HG03442 (cell line): ENCODE results near the gene CCNYL1.
"Not testable (repeated sequence)": the region's sequence is repeated elsewhere in the genome, so short reads cannot be mapped to it uniquely, and the experiment has no call there.

Experiments
- ATAC-seq: cut with Tn5 transposase; IDR thresholded peaks from one replicate; pipeline ENCODE4 v1.9.1; 2021; ENCODE audit warnings: mild to moderate bottlenecking, moderate library complexity; ENCODE audit not compliant: unreplicated experiment

Gene CCNYL1

GRCh38 chr2:207734264-207734635 is 22.8 kb downstream of the CCNYL1 start:
- no peak for ATAC-seq

- ATAC-seq, result no peak
Measured at GRCh38 chr2:207734636-207735512, 23.4 kb downstream of the CCNYL1 start.

DNA sequence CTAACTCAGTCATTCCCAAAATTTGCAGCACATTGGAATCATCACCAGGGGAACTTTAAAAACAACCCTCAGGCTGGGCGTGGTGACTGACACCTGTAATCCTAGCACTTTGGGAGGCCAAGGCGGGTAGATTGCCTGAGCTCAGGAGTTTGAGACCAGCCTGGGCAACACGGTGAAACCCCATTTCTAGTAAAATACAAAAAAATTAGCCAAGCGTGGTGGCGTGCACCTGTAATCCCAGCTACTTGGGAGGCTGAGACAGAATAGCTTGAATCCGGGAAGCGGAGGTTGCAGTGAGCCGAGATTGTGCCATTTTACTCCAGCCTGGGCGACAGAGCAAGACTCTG is 24.0 kb downstream of the CCNYL1 start:
- ATAC-seq, result not testable (repeated sequence)

DNA sequence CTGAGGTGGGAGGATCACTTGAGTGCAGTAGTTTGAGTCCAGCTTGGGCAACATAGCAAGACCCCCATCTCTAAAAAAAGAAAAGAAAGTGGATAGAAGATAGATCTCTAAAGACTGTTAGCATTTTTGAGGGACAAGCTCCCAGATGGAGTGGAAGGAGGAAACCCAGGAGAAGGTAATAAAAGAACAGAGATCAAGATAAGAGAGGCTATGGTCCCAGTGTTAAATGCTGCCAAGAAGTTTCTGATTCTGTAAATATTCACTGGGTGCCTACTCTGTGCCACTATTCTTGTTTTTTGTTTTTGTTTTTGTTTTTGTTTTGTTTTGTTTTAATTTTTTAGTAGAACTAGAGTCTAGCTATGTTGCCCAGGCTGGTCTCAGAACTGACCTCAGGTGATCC is 32.1 kb downstream of the CCNYL1 start:
- ATAC-seq, result no peak

GRCh38 chr2:207744050-207744449 is 32.6 kb downstream of the CCNYL1 start:
- no peak for ATAC-seq

- no peak for ATAC-seq
Measured at GRCh38 chr2:207744451-207744850, 33.0 kb downstream of the CCNYL1 start.

DNA sequence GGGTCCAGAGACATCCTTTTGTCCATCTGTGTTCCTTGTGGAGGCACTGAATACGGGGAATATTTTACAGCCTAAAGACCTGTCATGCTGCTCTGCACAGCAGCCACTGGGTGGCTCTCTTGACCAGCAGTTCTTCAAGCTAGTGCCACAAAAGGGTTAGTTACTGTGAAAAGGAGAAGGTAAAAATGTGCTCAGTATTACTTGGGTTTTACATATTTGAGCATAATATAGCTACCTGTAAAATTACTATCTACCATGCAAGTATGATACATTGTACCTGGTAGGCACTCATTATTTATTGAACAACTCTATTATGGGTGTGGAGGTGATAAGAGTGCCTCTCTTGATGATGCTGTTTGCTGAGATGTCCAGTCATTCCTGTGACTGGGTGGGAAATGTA is 34.7 kb downstream of the CCNYL1 start:
- ATAC-seq, result peak; percentile 91

GRCh38 chr2:207747653-207748560 is 36.5 kb downstream of the CCNYL1 start:
- ATAC-seq, result no peak

DNA sequence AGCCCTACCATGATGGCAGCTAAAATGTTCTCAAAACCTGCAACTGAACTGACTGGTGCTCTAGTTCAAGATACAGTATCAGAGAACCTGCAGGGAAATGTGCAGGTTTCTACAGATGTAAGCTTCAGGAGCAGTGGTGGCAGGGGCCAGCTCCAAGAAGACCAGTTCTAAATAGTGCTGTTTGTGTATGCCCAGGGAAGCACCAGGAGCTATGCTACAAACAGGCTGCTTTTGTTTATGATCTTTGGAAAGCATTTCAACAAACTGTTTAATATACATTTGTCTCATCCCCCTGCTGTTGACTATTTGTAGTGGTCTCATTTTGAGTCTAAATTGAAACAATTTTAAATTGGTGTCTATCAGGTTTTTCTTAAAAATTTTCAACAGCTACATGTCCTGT is 37.6 kb downstream of the CCNYL1 start:
- no peak for ATAC-seq

DNA sequence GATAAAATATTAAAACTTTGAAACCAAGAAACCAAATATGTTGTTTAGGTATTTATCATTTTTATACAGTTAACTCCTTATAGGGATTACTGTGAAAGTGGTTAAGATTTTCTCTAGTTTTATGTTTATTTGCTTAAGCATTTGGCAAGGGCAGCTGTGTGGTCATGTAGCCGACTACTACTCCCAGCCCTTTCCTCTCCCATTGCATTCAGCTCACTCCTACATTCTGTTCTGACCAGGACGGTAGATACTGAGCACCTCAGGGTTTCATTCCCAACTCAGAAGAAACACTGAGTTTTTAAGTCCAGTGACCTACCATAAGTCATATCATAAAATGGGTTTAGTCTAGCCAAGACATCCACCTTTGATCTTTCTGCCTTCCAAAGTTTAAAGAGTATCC is 38.4 kb downstream of the CCNYL1 start:
- no peak for ATAC-seq

GRCh38 chr2:207750345-207750744 is 38.9 kb downstream of the CCNYL1 start:
- ATAC-seq, result no peak

- no peak for ATAC-seq
Measured at GRCh38 chr2:207750876-207751275, 39.4 kb downstream of the CCNYL1 start.

- ATAC-seq, result not testable (repeated sequence)
Measured at GRCh38 chr2:207753688-207754087, 42.2 kb downstream of the CCNYL1 start.

- ATAC-seq, result no peak
Measured at GRCh38 chr2:207754498-207755383, 43.3 kb downstream of the CCNYL1 start.

DNA sequence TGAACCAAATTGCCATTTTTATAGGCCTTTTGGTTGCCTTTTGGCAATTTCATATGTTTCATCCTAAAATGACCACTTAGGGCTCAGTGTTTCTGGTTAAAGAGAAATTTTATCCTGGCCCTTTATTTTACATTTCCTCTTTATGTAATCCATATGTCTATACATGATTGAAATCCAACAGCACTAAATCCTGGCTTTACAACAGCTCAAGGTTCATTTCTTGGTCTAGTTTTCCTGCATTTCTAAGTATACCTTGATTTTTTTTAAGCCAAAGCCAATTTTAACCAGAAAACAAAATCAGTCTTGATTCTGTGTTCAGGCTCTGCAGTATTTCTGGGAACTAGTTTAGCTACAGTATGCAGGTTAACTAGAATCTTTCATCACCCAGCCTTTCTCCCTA is 46.6 kb downstream of the CCNYL1 start:
- ATAC-seq, result no peak

- no peak for ATAC-seq
Measured at GRCh38 chr2:207759890-207760289, 48.5 kb downstream of the CCNYL1 start.

GRCh38 chr2:207760453-207760852 is 49.0 kb downstream of the CCNYL1 start:
- ATAC-seq, result no peak

- not testable (repeated sequence) for ATAC-seq
Measured at GRCh38 chr2:207761426-207761825, 50.0 kb downstream of the CCNYL1 start.

DNA sequence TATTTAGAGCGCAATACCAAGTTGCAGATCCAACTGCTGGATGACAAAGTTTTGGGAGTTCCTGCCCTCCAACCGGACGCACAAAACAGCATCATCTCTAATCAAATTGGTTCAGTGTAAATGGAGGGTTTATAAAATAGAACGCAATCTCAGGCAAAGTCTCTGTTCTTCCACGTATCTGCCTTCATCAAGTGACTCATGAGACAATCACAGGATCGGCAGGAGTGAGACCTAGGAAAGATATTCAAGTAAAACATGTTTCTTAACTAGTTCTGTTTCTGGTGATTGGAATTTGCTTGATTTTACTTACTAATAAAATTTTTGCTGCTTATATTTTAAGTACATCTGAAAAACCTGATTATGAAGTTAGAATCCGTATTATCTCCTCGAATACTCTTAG is 50.7 kb downstream of the CCNYL1 start:
- no peak for ATAC-seq

DNA sequence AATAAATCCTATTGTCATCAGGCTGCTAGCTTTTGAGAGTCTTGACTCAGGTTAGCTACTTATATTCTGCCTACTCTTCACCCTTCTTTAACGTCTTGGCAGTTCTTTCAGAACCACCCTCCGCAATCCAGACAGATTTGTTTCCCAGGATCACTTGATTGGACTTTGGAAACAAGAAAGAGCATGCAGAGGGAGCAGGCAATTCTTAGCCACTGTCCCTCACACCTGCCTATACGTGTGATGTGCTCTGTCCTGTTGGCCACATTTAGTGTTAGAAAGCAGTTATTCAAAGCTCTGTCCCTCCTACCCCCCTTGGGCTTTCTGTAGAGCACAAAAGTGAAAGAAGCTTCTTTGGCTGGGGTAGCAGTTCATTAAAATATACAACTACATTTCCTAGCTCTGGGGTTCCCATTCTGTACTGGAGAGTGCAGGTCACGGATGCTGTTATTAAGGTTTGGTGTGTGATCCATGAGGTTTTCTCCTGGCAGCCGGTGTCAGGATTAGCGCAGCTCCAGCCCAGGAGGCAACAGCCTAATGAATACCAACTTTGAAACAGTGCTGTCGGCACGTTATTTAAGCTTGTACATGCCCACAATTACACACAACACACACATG is 52.0 kb downstream of the CCNYL1 start:
- no peak for ATAC-seq
